Measurements from ENCODE around the gene CLTCL1. TPM values are rescaled to one million over a fixed set of nuclear protein-coding genes. Genes with fewer than 3 reads are reported as not detected.
"Not testable (repeated sequence)": the region's sequence is repeated elsewhere in the genome, so short reads cannot be mapped to it uniquely, and the experiment has no call there.

The CLTCL1 gene
- total RNA-seq, 4 donors from 2014 or later = 111 to 311 (median 215) TPM

- ATAC-seq = no peak
- H3K36me3 ChIP-seq = peaks cover 0 to 85% of the 10 kb centered on the region in 2 donors
- no peak overlapping the region for H3K4me3 ChIP-seq
- no peak for TF ChIP-seq CTCF (IDR thresholded peaks at IDR 0.05 in 4 of 5, conservative IDR thresholded peaks at IDR 0.05 in 1 of 5)
- TF ChIP-seq POLR2A (IDR thresholded peaks at IDR 0.05) = no peak
- in situ Hi-C loops (cut with MboI; ENCODE audit: low sequenced_read_pairs in 4 of 4) = loop anchor here in 1 of 4 donors (25.0 kb wide), 1 partner anchor 183 kb away; no protein-coding TSS in a partner anchor
- no peaks in the 10 kb centered on the region for H3K9me3 ChIP-seq
- H3K4me1 ChIP-seq = peaks cover 0 to 8% of the 10 kb centered on the region in 2 donors
- DNase-seq = peak in 1 of 2 donors; percentile 10
- intact Hi-C loops (cut with DNase I; ENCODE audit: low total_unique reads) = no loop called here
- no peaks in the 10 kb centered on the region for H3K27me3 ChIP-seq
- no peak overlapping the region for H3K27ac ChIP-seq
Measured at GRCh38 chr22:19204640-19205039, 86.9 kb downstream of the CLTCL1 start.

- TF ChIP-seq POLR2A (IDR thresholded peaks at IDR 0.05) = no peak
- Histone ChIP-seq H3K9me3 (no peaks in the 10 kb centered on the region), H3K4me1 (peaks cover 0 to 8% of the 10 kb centered on the region in 2 donors), H3K4me3 (no peak overlapping the region), H3K27ac (peak overlapping the region in 1 of 4 donors; percentile 22), H3K36me3 (peaks cover 0 to 85% of the 10 kb centered on the region in 2 donors), H3K27me3 (no peaks in the 10 kb centered on the region)
- ATAC-seq (no peak), DNase-seq (no peak)
- intact Hi-C loops (cut with DNase I; ENCODE audit: low total_unique reads) (no loop called here), in situ Hi-C loops (cut with MboI; ENCODE audit: low sequenced_read_pairs in 4 of 4) (loop anchor here in 1 of 4 donors (25.0 kb wide), 1 partner anchor 183 kb away; no protein-coding TSS in a partner anchor)
Measured at GRCh38 chr22:19203834-19204233, 87.7 kb downstream of the CLTCL1 start.

GRCh38 chr22:19202799-19203186 lies 88.7 kb downstream of the CLTCL1 start:
- DNase-seq; intact Hi-C loops (cut with DNase I; ENCODE audit: low total_unique reads); ATAC-seq; H3K27me3 ChIP-seq; H3K4me3 ChIP-seq; H3K4me1 ChIP-seq; H3K27ac ChIP-seq; H3K9me3 ChIP-seq: not testable (repeated sequence)
- in situ Hi-C loops (cut with MboI; ENCODE audit: low sequenced_read_pairs in 4 of 4) = loop anchor here in 1 of 4 donors (25.0 kb wide), 1 partner anchor 185 kb away; no protein-coding TSS in a partner anchor
- peaks cover 0 to 84% of the 10 kb centered on the region in 2 donors for H3K36me3 ChIP-seq

DNA sequence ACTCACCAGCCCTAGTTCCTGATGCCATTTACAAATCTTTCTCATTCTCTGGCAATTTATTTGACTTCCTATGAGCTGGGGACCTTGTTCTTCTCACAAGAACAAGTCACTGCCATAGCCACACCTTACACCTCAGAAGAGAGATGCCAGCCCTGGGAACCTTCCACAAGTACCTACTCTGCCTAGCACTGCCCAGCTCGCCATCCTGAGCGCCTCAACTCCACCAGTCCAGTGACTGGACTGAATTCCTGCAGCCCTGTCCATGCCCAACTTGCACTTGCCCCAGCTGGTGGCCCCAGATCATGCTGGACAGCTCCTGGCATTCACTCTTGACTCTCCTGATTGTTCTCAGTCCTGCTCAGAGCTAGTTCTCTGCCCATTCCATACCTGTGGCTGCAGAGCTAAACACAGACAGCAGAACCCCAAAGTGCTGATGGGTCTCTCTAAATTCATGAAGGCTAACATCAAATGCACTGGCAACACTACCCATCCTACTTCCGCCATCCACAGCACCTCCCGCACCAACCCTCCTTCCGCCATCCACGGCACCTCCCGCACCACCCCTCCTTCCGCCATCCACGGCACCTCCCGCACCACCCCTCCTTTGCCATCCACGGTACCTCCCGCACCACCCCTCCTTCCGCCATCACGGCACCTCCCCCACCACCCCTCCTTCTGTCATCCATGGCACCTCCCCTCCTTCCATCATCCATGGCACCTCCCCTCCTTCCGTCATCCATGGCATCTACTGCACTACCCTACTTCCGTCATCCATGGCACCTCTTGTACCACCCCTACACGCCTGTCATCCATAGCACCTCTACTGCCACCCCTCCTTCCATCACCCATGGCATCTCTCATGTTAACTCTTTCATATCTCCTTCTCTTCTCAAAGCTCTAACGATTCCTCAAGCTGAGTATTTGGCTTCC lies 89.4 kb downstream of the CLTCL1 start:
- DNase-seq = no peak
- in situ Hi-C loops (cut with MboI; ENCODE audit: low sequenced_read_pairs in 4 of 4) = loop anchor here in 1 of 4 donors (25.0 kb wide), 1 partner anchor 185 kb away; no protein-coding TSS in a partner anchor
- H3K4me1 ChIP-seq = no peaks in the 10 kb centered on the region
- H3K9me3 ChIP-seq = no peaks in the 10 kb centered on the region
- no peaks in the 10 kb centered on the region for H3K27me3 ChIP-seq
- no peak for TF ChIP-seq CTCF (IDR thresholded peaks at IDR 0.05 in 4 of 5, conservative IDR thresholded peaks at IDR 0.05 in 1 of 5)
- no peak for TF ChIP-seq POLR2A (IDR thresholded peaks at IDR 0.05)
- peak in 1 of 2 donors; percentile 31 for ATAC-seq
- intact Hi-C loops (cut with DNase I; ENCODE audit: low total_unique reads) = no loop called here
- no peak overlapping the region for H3K4me3 ChIP-seq
- H3K27ac ChIP-seq = no peak overlapping the region
- H3K36me3 ChIP-seq = peaks cover 0 to 83% of the 10 kb centered on the region in 2 donors

GRCh38 chr22:19201130-19201868 lies 90.2 kb downstream of the CLTCL1 start:
- Histone ChIP-seq H3K27ac (no peak overlapping the region), H3K4me1 (no peaks in the 10 kb centered on the region), H3K36me3 (peaks cover 0 to 87% of the 10 kb centered on the region in 2 donors), H3K27me3 (no peaks in the 10 kb centered on the region), H3K9me3 (no peaks in the 10 kb centered on the region), H3K4me3 (no peak overlapping the region)
- DNase-seq = no peak
- in situ Hi-C loops (cut with MboI; ENCODE audit: low sequenced_read_pairs in 4 of 4) (loop anchor here in 1 of 4 donors (25.0 kb wide), 1 partner anchor 186 kb away; no protein-coding TSS in a partner anchor), intact Hi-C loops (cut with DNase I; ENCODE audit: low total_unique reads) (no loop called here)
- no peak for ATAC-seq
- TF ChIP-seq POLR2A (IDR thresholded peaks at IDR 0.05) = no peak
- TF ChIP-seq CTCF (IDR thresholded peaks at IDR 0.05 in 4 of 5, conservative IDR thresholded peaks at IDR 0.05 in 1 of 5) = no peak

Data from gastrocnemius medialis (tissue), 4 donors.